CD4-positive, alpha-beta T cell (primary cell): Measurements from ENCODE around the gene ATRNL1. TPM values are rescaled to one million over a fixed set of nuclear protein-coding genes. Genes with fewer than 3 reads are reported as not detected.

Experiments
- ATAC-seq: fragments of 200-7000 bp; cut with Tn5 transposase; one replicate; pipeline ENCODE4 v1.10.0; 2022; ENCODE audit warnings: mild to moderate bottlenecking; ENCODE audit not compliant: poor library complexity
- CTCF ChIA-PET: fragments of 350-600 bp; sonication (Branson Sonifier 250); formaldehyde crosslinking; loops from one replicate; lab custom pipeline; 2021; ENCODE audit warnings: antibody characterized with exemption, inconsistent platforms; lab: Charles Lee
- POLR2A ChIA-PET: fragments of 350-600 bp; sonication (Branson Sonifier 250); formaldehyde crosslinking; loops from one replicate; lab custom pipeline; 2021; ENCODE audit warnings: antibody characterized with exemption, inconsistent platforms; lab: Charles Lee
- DNase-seq, 14 experiments: peaks; one replicate each; pipeline ENCODE4 v3.0.0-alpha.2; 2013 to 2020; ENCODE audit warnings: mixed read lengths in 2 of 14
- H3K27ac ChIP-seq, 2 donors: one replicate each; pipeline versions ENCODE4 v1.5.1 to v1.7.0; 2013; ENCODE audit warnings: low read length in 2 of 2, low read depth in 1 of 2, mild to moderate bottlenecking in 1 of 2
- H3K27me3 ChIP-seq, 2 experiments: 1 replicate in 1 of 2; 2 replicates in 1 of 2; pipeline versions ENCODE4 v1.6.1 to v1.7.0; 2013; ENCODE audit warnings: low read length in 2 of 2, control low read depth in 1 of 2, mild to moderate bottlenecking in 1 of 2, moderate library complexity in 1 of 2; ENCODE audit not compliant: insufficient read depth in 2 of 2, control insufficient read depth in 1 of 2
- H3K36me3 ChIP-seq: one replicate; pipeline ENCODE4 v1.6.1; 2013; ENCODE audit warnings: low read length, control low read depth; ENCODE audit not compliant: insufficient read depth
- H3K4me1 ChIP-seq: one replicate; pipeline ENCODE4 v1.6.1; 2013; ENCODE audit warnings: low read length, control low read depth; ENCODE audit not compliant: insufficient read depth
- H3K4me3 ChIP-seq: one replicate; pipeline ENCODE4 v1.5.1; 2013; ENCODE audit warnings: mild to moderate bottlenecking, low read length, moderate library complexity
- H3K9me3 ChIP-seq, 2 experiments: 1 replicate in 1 of 2; 2 replicates in 1 of 2; pipeline versions ENCODE4 v1.6.1 to v1.7.0; 2013; ENCODE audit warnings: low read length in 2 of 2, mild to moderate bottlenecking in 2 of 2, control low read depth in 1 of 2, moderate library complexity in 1 of 2; ENCODE audit not compliant: control insufficient read depth in 1 of 2, insufficient read depth in 1 of 2
- H3K27ac Mint-ChIP-seq: one replicate; pipeline ENCODE4 v1.8.0; 2020; ENCODE audit warnings: mixed read lengths
- H3K27me3 Mint-ChIP-seq: one replicate; pipeline ENCODE4 v1.8.0; 2021; ENCODE audit warnings: mixed read lengths
- H3K36me3 Mint-ChIP-seq: one replicate; pipeline ENCODE4 v1.8.0; 2021; ENCODE audit warnings: low read depth, mixed read lengths
- H3K4me1 Mint-ChIP-seq: one replicate; pipeline ENCODE4 v1.8.0; 2021; ENCODE audit warnings: low read depth, mixed read lengths
- H3K4me3 Mint-ChIP-seq: one replicate; pipeline ENCODE4 v1.8.0; 2020; ENCODE audit warnings: mild to moderate bottlenecking, mixed read lengths
- H3K9me3 Mint-ChIP-seq: one replicate; pipeline ENCODE4 v1.8.0; 2020; ENCODE audit warnings: mixed read lengths
- intact Hi-C, 2 experiments: fragments of 100-400 bp; cut with DNase I in 1 of 2; cut with micrococcal nuclease in 1 of 2; formaldehyde crosslinking; loops; one replicate each; pipeline versions ENCODE4 v1.15.1 to v1.9.0; 2023 to 2025; cut with DNase I, micrococcal nuclease
- total RNA-seq, 174 experiments: library from RNA in 2 of 174; stranded (reverse) in 2 of 174; gene quantifications; one replicate each; pipeline ENCODE4 v1.2.3 and lab custom pipeline; 2021 to 2026
- TF ChIP-seq, protein P1 (sequence below): fragments of 200-600 bp; IDR thresholded peaks from one replicate; pipeline ENCODE4 v1.8.0; 2022; ENCODE audit warnings: antibody characterized with exemption, mild to moderate bottlenecking

Gene ATRNL1
- total RNA-seq, 2 experiments from 2014 or later, result not detected

DNA sequence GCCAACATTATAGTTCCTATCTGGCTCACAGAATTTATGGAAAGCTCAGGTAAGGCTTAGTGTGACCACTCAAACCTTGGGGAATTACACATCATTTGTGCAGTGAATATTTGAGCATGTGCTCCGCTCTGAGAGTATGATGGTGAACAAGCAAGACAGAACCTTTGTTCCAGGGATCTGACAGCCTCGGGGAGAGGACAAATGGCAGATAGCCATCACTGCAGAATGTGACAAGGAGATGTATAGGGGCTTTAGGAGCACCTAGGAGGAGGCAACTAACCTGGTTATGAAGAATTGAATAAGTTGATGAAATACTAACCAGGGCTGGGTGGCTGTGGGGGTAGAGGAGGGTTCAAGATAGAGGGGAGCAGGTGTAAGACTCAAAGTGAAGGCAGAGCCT, 889.4 kb downstream of the ATRNL1 start:
- peaks cover 0 to 6% of the 10 kb centered on the region in 2 experiments for H3K9me3 ChIP-seq
- no peaks in the 10 kb centered on the region for H3K4me1 Mint-ChIP-seq
- no peak overlapping the region for H3K27ac ChIP-seq
- H3K4me3 Mint-ChIP-seq, result no peak overlapping the region
- no peaks in the 10 kb centered on the region for H3K4me1 ChIP-seq
- ChIA-PET POLR2A (no interaction called here), CTCF (no interaction called here)
- H3K27me3 ChIP-seq, result no peaks in the 10 kb centered on the region
- no peaks in the 10 kb centered on the region for H3K36me3 ChIP-seq
- H3K27me3 Mint-ChIP-seq, result no peaks in the 10 kb centered on the region
- DNase-seq (no peak), ATAC-seq (no peak)
- no peaks in the 10 kb centered on the region for H3K36me3 Mint-ChIP-seq
- no peak overlapping the region for H3K27ac Mint-ChIP-seq
- TF ChIP-seq, protein P1, sequence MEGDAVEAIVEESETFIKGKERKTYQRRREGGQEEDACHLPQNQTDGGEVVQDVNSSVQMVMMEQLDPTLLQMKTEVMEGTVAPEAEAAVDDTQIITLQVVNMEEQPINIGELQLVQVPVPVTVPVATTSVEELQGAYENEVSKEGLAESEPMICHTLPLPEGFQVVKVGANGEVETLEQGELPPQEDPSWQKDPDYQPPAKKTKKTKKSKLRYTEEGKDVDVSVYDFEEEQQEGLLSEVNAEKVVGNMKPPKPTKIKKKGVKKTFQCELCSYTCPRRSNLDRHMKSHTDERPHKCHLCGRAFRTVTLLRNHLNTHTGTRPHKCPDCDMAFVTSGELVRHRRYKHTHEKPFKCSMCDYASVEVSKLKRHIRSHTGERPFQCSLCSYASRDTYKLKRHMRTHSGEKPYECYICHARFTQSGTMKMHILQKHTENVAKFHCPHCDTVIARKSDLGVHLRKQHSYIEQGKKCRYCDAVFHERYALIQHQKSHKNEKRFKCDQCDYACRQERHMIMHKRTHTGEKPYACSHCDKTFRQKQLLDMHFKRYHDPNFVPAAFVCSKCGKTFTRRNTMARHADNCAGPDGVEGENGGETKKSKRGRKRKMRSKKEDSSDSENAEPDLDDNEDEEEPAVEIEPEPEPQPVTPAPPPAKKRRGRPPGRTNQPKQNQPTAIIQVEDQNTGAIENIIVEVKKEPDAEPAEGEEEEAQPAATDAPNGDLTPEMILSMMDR, result no peak
- intact Hi-C loops, result no loop called here
- H3K4me3 ChIP-seq, result no peak overlapping the region
- peaks cover 9% of the 10 kb centered on the region for H3K9me3 Mint-ChIP-seq

DNA sequence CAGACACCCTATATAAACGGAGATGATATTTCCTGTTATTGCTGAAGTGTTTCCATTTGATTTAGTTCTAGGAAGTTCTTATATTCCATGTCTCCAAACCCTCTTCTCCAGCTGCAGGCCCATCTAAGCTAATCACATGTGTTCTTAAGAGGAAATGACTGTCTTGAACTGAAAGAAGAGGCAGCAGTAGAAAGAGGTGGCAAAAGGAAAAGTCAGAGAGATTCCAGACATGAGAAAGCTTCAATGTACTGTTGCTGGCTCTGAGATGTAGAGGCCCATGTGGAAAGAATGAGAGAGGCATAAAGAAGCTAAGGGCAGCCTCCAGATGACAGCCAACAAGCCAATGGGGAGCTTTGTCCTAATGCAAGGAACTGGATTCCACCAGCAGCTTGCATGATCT, 892.6 kb downstream of the ATRNL1 start:
- DNase-seq (no peak), ATAC-seq (no peak)
- H3K4me1 Mint-ChIP-seq, result no peaks in the 10 kb centered on the region
- TF ChIP-seq, protein P1, result no peak
- Histone ChIP-seq H3K4me3 (no peak overlapping the region), H3K27me3 (no peaks in the 10 kb centered on the region), H3K9me3 (peaks cover 0 to 6% of the 10 kb centered on the region in 2 experiments), H3K27ac (no peak overlapping the region), H3K36me3 (no peaks in the 10 kb centered on the region), H3K4me1 (no peaks in the 10 kb centered on the region)
- intact Hi-C loops, result no loop called here
- H3K27ac Mint-ChIP-seq, result no peak overlapping the region
- ChIA-PET CTCF (no interaction called here), POLR2A (no interaction called here)
- peaks cover 15% of the 10 kb centered on the region for H3K9me3 Mint-ChIP-seq
- H3K4me3 Mint-ChIP-seq, result no peak overlapping the region
- no peaks in the 10 kb centered on the region for H3K27me3 Mint-ChIP-seq
- H3K36me3 Mint-ChIP-seq, result no peaks in the 10 kb centered on the region

DNA sequence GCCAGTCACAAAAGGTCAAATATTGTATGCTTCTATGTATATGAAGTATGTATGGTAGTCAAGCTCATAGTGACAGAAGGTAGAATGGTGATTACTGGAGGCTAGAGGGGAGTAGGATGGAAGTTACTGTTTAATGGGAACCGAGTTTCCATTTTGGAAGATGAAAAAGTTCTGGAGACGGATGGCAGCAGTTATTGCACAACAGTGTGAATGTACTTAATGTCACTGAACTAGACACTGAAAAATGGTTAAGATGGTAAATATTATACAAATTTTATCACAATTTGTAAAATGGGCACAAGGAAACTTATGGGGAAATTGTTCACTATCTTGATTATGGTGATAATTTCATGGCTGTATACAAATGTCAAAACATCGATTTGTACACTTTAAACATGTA, 895.2 kb downstream of the ATRNL1 start:
- no peaks in the 10 kb centered on the region for H3K36me3 ChIP-seq
- DNase-seq (no peak), ATAC-seq (no peak)
- POLR2A ChIA-PET, result no interaction called here
- CTCF ChIA-PET, result no interaction called here
- H3K4me1 ChIP-seq, result no peaks in the 10 kb centered on the region
- no peaks in the 10 kb centered on the region for H3K36me3 Mint-ChIP-seq
- TF ChIP-seq, protein P1, result no peak
- no peak overlapping the region for H3K27ac ChIP-seq
- no peak overlapping the region for H3K4me3 Mint-ChIP-seq
- no peaks in the 10 kb centered on the region for H3K4me1 Mint-ChIP-seq
- H3K27ac Mint-ChIP-seq, result no peak overlapping the region
- peaks cover 15% of the 10 kb centered on the region for H3K9me3 Mint-ChIP-seq
- H3K27me3 ChIP-seq, result no peaks in the 10 kb centered on the region
- intact Hi-C loops, result no loop called here
- no peaks in the 10 kb centered on the region for H3K27me3 Mint-ChIP-seq
- H3K9me3 ChIP-seq, result no peaks in the 10 kb centered on the region
- H3K4me3 ChIP-seq, result no peak overlapping the region
